Ammon's horn (tissue), 1 donor: Measurements from ENCODE around the gene SLC25A21.

ENCODE experiments used
- DNase-seq: peaks from one replicate; pipeline ENCODE4 v3.0.0-alpha.2; 2016; ENCODE audit warnings: low spot score

SLC25A21 gene

DNA sequence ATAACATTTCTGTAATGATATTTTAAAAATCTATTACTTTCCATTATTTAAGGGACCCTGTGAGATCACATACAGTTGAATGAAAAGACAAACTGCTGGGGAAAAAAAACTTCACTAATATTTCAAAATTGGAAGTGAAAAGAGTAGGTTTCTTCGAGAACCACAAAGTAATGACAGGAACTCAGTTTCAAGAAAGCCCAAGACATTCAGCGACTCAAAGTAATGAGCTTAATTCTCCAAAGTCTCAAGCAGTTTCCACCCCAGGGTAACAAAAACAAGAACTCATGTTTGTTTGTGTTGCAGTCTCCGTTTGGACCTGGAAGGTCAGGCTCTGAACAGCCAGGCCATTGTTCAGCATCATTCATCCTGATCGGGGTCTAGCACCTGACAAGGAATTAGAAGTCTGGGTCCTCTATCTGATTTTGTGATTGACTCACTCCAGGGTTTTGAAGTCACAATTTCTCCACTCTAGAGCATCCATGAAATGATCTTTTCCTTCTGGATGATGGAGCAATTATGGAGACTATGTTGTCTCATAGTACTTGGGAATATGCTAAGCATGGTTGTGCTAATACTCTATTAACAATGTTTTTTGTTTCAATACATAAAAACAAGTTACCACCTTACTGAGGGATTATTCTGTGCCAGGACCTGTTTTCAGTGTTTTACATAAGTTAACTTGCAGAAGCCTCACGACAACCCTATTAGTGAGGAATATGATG, 126.9 kb downstream of the SLC25A21 start:
- no peak for DNase-seq

DNA sequence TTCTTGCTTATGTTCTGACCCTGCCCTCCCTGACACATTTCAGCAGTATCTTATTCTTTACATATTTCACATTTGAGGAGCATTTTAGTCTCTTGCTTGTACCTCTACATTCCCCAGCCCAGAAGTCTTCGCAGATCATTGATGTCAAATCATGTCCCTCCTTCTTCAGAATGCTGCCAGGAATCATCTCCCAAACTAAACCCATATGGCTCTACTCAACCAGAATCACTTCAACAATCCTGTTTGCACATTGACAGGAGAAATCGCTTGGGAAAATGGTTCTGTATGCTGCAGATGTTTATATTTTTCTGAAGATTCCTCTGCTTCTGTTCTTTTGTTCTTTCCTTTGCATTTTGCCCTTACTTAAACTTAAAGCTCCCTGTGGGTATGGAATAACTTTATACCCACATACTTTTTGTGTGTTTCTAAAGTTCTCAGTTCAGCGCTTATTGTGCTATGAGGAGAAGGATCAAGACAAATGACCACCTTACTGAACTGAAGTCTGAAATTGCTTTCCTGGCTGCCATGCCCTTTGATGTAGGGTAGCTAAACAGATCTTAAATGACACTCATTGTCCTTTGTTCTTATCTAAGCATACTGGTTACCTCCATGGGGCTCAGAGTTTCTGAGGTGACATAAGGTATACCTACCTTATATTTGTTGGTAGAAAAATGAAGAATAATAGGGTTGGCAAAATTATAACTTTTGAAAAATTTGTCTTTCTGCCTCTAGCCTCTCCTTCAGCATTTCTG, 134.6 kb downstream of the SLC25A21 start:
- no peak for DNase-seq

DNA sequence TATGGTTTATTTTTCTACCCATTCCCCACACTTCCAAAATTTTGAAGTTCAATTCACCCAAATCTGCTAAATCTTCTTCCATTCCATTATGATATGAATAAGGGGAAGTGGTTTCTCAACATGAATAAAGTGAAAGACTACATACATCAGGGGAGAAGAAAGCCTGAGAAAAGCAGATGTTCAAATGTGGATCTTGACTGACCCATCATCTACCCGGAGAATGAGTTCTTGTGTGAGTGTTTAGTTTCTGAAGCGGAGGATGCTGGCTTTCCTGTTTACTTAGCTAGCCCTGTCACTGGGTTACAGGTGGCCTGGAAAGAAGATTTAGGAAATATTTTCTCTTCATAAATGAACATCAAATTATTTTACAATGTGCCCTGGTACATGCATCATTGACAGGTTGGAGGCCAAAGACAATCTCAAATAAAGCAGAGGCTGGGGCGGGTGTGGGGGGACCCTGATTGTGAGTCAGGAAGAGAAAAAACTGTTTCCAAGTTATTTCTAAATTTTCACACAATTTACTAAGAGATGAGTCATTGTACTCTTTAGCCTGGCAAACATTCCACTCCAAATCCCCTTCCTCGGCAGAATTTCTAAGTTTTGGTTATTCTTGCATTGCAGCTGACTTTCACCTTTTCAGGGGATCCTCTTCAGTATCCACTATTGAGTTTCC, 135.6 kb downstream of the SLC25A21 start:
- no peak for DNase-seq

GRCh38 chr14:37035401-37035800, 137.0 kb downstream of the SLC25A21 start:
- no peak for DNase-seq

GRCh38 chr14:37034410-37035285, 137.8 kb downstream of the SLC25A21 start:
- DNase-seq = peak; percentile 25

- no peak for DNase-seq
These were observed 139.5 kb downstream of the SLC25A21 start for GRCh38 chr14:37032863-37033262.

DNA sequence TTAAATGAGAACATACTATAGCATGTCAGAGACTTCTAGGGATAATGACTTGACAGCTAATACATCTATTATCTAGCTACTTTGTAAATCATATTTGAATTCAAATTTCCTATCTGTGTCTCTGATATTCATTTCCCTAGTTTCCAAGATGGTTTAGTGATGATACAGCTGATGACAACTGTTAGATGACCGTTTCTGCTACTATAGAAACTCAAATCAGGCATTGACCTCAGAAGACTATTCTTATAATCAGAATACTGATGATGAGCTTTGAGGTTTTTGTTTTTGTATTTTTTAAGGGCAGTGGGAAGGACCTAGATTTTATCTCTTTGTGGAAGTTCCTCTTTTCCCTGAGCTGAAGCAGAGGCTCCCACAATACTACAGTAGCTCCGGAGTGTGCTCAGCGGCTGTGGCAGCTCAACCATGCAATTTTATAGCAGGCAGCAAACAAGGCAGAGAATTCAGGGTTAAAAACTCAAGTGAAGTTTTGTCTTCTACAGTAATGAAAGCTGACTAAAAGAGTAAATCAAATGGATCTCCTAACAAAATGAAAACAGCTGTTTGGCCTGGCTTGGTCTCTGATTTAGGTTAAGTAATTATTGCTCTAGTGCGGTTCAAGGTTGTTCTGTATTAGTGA, 145.1 kb downstream of the SLC25A21 start:
- DNase-seq = no peak

DNA sequence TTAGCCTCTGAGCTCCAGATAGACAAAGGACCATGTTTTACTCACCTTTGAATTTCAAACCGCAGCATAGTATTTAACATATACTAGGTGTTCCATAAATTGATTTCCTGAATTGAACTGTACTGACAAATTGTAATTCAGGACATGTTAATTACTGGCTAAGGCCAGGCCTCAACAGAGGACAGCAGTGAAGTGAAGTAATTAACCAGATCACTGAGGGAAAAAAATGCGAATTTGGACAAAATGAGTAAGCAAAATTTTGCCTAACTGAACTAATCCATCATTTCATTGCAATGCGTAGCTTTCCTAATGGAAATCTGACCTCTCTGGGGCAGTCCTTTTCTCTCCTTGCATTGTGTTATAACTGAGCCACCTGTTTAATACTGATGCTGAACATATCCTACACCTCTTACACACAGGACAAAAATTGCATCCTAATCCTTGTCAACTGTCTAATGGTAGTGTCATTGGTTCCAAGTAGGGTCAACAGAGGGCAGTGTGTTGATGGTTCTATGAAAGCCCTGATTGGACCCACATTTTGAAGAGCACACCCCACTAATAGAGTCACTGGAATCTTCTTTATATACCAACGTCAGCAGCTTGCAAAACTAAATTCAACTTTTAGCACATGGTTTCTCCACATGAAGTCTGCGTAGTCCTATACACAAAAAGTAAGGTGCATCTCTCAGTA, 148.4 kb downstream of the SLC25A21 start:
- no peak for DNase-seq

GRCh38 chr14:37021390-37021789, 151.0 kb downstream of the SLC25A21 start:
- no peak for DNase-seq

GRCh38 chr14:37019488-37019887, 152.9 kb downstream of the SLC25A21 start:
- DNase-seq = no peak

GRCh38 chr14:37018571-37019240, 153.7 kb downstream of the SLC25A21 start:
- DNase-seq = no peak

DNA sequence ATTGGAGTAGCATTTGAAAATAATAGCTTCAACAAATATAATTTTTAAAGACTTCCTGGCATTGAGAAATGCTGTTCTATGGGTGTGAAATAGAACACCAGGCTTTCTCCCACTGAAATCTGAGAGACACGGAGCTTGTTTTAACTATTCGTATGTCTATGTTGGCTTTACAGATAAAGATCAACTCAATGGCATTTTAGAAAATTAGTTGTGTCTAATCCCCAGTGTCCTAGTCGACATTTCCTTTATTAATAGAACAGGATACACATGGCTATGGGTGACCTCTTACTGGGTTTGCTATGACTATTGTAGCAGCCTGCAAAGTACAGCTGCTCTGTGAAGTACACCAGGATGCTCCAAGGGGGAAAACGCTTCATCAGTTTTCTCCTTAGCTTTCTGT, 159.3 kb downstream of the SLC25A21 start:
- DNase-seq = no peak

DNA sequence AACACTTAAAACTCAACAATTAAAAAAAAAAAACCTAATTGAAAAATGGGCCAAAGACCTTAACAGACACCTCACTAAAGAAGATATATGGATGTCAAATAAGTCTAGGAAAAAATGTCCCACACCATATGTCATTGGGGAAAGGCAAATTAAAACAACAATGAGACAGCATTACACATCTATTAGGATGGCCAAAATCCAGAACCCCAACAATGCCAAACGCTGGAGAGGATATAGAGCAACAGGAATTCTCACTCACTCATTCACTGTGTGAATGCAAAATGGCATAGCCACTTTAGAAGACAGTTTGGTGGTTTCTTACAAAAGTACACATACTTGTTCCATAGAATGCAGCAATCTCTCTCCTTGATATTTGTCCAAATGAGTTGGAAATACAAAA, 173.7 kb downstream of the SLC25A21 start:
- no peak for DNase-seq

- DNase-seq = no peak
These were observed 174.6 kb downstream of the SLC25A21 start for GRCh38 chr14:36997843-36998242.

- DNase-seq = no peak
These were observed 175.4 kb downstream of the SLC25A21 start for GRCh38 chr14:36996857-36997590.

- DNase-seq = no peak
These were observed 176.1 kb downstream of the SLC25A21 start for GRCh38 chr14:36996133-36996856.

DNA sequence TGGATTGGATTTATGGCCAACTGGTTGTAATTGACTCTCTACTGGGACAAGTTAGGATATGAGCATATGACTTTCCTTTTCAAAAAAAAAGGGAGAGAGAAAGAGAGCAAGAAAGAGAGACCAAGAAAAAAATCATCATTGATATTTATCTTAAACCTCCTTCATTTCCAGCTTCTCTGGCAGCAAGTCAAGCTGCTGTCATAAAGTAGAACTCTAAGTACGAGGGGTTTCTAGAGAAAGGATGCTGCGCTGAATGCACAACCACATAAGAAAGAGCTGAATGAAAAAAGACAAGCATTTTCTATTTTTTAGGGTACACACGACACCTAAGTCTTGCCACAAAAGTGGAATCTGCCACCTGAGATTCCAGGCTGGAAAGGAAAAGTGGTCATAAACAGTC, 182.6 kb downstream of the SLC25A21 start:
- DNase-seq = no peak

- DNase-seq = no peak
These were observed 183.4 kb downstream of the SLC25A21 start for GRCh38 chr14:36988989-36989388.

GRCh38 chr14:36988568-36988967, 183.8 kb downstream of the SLC25A21 start:
- no peak for DNase-seq
